ENCODE results near the gene ZNF789. TPM values are rescaled to one million over a fixed set of nuclear protein-coding genes. Genes with fewer than 3 reads are reported as not detected.

Gene ZNF789
- total and polyA plus RNA-seq, 9 of the 15 experiments (the other 6 are each of a cell fraction or from before 2014, with no cell fraction given): 6.1 to 57.0 (median 24.8) TPM

GRCh38 chr7:99472561-99473314 lies at the start of gene ZNF789 (continued):
- peak; percentile 32 for TF ChIP-seq PRDM10 (IDR thresholded peaks at IDR 0.05; ENCODE audit: partially characterized antibody)
- TF ChIP-seq EGR1 (conservative IDR thresholded peaks at IDR 0.05): peak; percentile 74
- TF ChIP-seq NCOA4 (IDR thresholded peaks at IDR 0.05; ENCODE audit: partially characterized antibody): peak; percentile 33
- TF ChIP-seq ZNF764 (CRISPR knock-in tag; IDR thresholded peaks at IDR 0.05; ENCODE audit: low read depth): no peak
- TF ChIP-seq TEAD1 (CRISPR knock-in tag; IDR thresholded peaks at IDR 0.05): 0 out of 4 replicates have a peak, but pooled peaks of 1 of the 2 experiments have one; percentile 37
- TF ChIP-seq CBX2 (IDR thresholded peaks at IDR 0.05; ENCODE audit: insufficient read depth, low read length, poor library complexity, severe bottlenecking): no peak
- no peak for TF ChIP-seq GATAD2A (IDR thresholded peaks at IDR 0.05)
- TF ChIP-seq RREB1 (CRISPR knock-in tag; IDR thresholded peaks at IDR 0.05): no peak; the same call in 1 of the 2 replicates
- TF ChIP-seq E2F5 (CRISPR knock-in tag; IDR thresholded peaks at IDR 0.05): no peak
- TF ChIP-seq U2AF2 (optimal IDR thresholded peaks at IDR 0.05; ENCODE audit: low read depth, low read length): no peak
- no peak for TF ChIP-seq RFX1 (IDR thresholded peaks at IDR 0.05)
- no peak for TF ChIP-seq HMG20A (CRISPR knock-in tag; conservative IDR thresholded peaks at IDR 0.05)
- no peak for TF ChIP-seq HNRNPL (IDR thresholded peaks at IDR 0.05; ENCODE audit: low read depth, low read length)

All from K562 (cell line).